Cardiac septum (tissue), 1 donor: ENCODE data around the gene BOC. TPM values are rescaled to one million over a fixed set of nuclear protein-coding genes. Genes with fewer than 3 reads are reported as not detected.

Experiments used
- DNase-seq: peaks from one replicate; pipeline ENCODE4 v3.0.0-alpha.2; 2020; ENCODE audit warnings: low spot score
- intact Hi-C: fragments of 100-400 bp; cut with DNase I; formaldehyde crosslinking; loops from one replicate; pipeline ENCODE4 v1.14.0; 2022
- total RNA-seq: library from RNA; stranded (reverse); fragmentation: NEBNext Ultra II Directional; extraction: Animal tissue kit (Norgen Biotek cat#: 25700); gene quantifications from one replicate; pipeline ENCODE4 v1.2.1, GENCODE V29; 2021
- donor health status: DM: no; HTN: no; CAD: no.

Gene BOC
- total RNA-seq, 1 donor from 2014 or later = 12.8 TPM

GRCh38 chr3:113183748-113184661 lies 27.4 kb upstream of the BOC start:
- intact Hi-C loops = no loop called here
- no peak for DNase-seq

- intact Hi-C loops = no loop called here
- DNase-seq = no peak
Observed at GRCh38 chr3:113185194-113185835, 26.0 kb upstream of the BOC start.

- intact Hi-C loops = no loop called here
- DNase-seq = no peak
Observed at GRCh38 chr3:113186566-113186965, 24.8 kb upstream of the BOC start.

- DNase-seq = no peak
- intact Hi-C loops = no loop called here
Observed at GRCh38 chr3:113193288-113193687, 18.1 kb upstream of the BOC start.

GRCh38 chr3:113193719-113194118 lies 17.6 kb upstream of the BOC start:
- DNase-seq = no peak
- intact Hi-C loops = no loop called here

- DNase-seq = no peak
- intact Hi-C loops = no loop called here
Observed at GRCh38 chr3:113194823-113195401, 16.4 kb upstream of the BOC start.

GRCh38 chr3:113200351-113200750 lies 11.0 kb upstream of the BOC start:
- intact Hi-C loops = no loop called here
- no peak for DNase-seq

- intact Hi-C loops = no loop called here
Observed at GRCh38 chr3:113200946-113201345, 10.4 kb upstream of the BOC start.

GRCh38 chr3:113204371-113204770 lies 7.0 kb upstream of the BOC start:
- intact Hi-C loops = no loop called here
- DNase-seq = no peak

More at GRCh38 chr3:113200946-113201345, 10.4 kb upstream of the BOC start:
- DNase-seq = no peak

GRCh38 chr3:113205481-113205880 lies 5.9 kb upstream of the BOC start:
- intact Hi-C loops = no loop called here
- DNase-seq = no peak

GRCh38 chr3:113210604-113211329 lies 590 bp upstream of the BOC start:
- DNase-seq = no peak
- intact Hi-C loops = loop anchor here (5.0 kb wide), 3 partner anchors 43 to 77 kb away; no protein-coding TSS in a partner anchor

- DNase-seq = no peak
- intact Hi-C loops = loop anchor here (2.0 to 5.0 kb wide), 4 partner anchors 35 to 75 kb away; no protein-coding TSS in a partner anchor
Observed at GRCh38 chr3:113212150-113212843, 940 bp downstream of the BOC start.

- no peak for DNase-seq
- intact Hi-C loops = loop anchor here (2.0 to 5.0 kb wide), 4 partner anchors 34 to 74 kb away; no protein-coding TSS in a partner anchor
Observed at GRCh38 chr3:113212844-113213375, 1.6 kb downstream of the BOC start.

GRCh38 chr3:113213896-113214587 lies 2.7 kb downstream of the BOC start:
- no peak for DNase-seq
- intact Hi-C loops = loop anchor here (2.0 to 5.0 kb wide), 4 partner anchors 33 to 73 kb away; no protein-coding TSS in a partner anchor

- intact Hi-C loops = loop anchor here (5.0 kb wide), 3 partner anchors 48 to 72 kb away; no protein-coding TSS in a partner anchor
- no peak for DNase-seq
Observed at GRCh38 chr3:113214917-113215595, 3.7 kb downstream of the BOC start.

GRCh38 chr3:113216393-113216792 lies 5.0 kb downstream of the BOC start:
- no peak for DNase-seq
- intact Hi-C loops = no loop called here

- no peak for DNase-seq
- intact Hi-C loops = no loop called here
Observed at GRCh38 chr3:113218011-113218680, 6.8 kb downstream of the BOC start.
